Subcutaneous adipose tissue (tissue), 4 donors: Measurements from ENCODE around the gene MYLK. TPM values are rescaled to one million over a fixed set of nuclear protein-coding genes. Genes with fewer than 3 reads are reported as not detected.

Experiments
- total RNA-seq, 4 donors: library from RNA; depleted of rRNA; stranded (reverse); fragments of >200 nt; gene quantifications; one replicate each; pipeline ENCODE4 v1.1.0, GENCODE V29; 2016
- TF ChIP-seq, protein P1 (sequence below): fragments of 450-650 bp; IDR thresholded peaks from one replicate; pipeline ENCODE4 v1.5.1; 2016; ENCODE audit warnings: low read depth, mild to moderate bottlenecking, control low read depth, antibody characterized with exemption, moderate library complexity

MYLK gene
- total RNA-seq, 4 donors from 2014 or later, result 28.2 to 113 (median 58.3) TPM

DNA sequence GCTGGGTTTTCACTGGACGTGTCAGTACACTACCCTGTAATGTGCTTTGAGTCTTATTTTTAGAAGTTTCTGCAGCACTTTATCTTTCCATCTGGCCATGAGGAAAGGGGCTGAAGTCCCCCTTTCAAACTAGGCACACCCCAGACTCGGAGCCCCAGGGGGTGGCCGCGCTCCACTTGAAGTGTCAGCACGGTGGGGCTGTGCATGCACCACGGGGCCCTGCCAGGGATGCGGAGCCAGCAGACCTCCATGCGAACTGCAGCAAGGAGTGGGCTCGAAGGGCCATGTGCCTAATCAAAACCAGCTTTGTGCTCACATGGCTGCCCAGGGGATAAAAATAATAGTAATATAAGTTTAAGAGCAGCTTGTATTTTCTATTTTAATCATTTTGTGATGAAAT, 198.4 kb downstream of the MYLK start:
- TF ChIP-seq, protein P1, sequence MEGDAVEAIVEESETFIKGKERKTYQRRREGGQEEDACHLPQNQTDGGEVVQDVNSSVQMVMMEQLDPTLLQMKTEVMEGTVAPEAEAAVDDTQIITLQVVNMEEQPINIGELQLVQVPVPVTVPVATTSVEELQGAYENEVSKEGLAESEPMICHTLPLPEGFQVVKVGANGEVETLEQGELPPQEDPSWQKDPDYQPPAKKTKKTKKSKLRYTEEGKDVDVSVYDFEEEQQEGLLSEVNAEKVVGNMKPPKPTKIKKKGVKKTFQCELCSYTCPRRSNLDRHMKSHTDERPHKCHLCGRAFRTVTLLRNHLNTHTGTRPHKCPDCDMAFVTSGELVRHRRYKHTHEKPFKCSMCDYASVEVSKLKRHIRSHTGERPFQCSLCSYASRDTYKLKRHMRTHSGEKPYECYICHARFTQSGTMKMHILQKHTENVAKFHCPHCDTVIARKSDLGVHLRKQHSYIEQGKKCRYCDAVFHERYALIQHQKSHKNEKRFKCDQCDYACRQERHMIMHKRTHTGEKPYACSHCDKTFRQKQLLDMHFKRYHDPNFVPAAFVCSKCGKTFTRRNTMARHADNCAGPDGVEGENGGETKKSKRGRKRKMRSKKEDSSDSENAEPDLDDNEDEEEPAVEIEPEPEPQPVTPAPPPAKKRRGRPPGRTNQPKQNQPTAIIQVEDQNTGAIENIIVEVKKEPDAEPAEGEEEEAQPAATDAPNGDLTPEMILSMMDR, result no peak

DNA sequence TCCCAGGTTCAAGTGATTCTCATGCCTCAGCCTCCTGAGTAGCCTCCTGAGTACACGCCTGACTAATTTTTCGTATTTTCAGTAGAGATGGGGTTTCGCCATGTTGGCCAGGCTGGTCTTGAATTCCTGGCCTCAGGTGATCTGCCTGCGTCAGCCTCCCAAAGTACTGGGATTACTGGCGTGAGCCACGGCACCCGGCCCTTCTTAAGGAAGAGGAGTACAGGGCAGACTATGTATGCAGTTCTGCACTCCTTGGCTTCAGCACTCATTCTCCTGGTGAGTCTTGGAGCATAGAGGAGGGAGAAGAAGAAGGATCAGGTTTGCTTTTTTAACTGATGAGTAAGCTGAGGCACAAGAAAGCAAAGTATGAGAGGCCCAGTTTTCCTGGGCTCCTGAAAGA, 199.5 kb downstream of the MYLK start:
- TF ChIP-seq, protein P1, result no peak

DNA sequence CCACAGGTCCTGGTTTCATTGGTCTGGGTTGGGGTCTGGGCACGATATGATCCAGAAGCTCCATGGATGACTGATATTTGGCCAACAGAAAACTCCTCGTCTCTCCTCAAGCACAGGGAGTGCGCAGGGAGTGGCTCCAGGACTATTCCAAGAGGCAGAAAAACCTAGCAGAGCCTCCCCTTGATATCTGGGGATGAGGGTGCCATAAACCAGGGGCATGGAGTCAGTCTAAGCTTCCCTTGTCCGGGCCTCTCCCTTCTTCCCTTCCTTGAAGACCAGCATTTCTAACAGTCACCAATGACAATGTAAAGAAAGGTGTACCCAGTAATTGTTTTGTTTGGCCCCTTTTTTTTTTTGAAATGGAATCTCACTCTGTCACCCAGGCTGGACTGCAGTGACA, 199.9 kb downstream of the MYLK start:
- TF ChIP-seq, protein P1, result no peak

DNA sequence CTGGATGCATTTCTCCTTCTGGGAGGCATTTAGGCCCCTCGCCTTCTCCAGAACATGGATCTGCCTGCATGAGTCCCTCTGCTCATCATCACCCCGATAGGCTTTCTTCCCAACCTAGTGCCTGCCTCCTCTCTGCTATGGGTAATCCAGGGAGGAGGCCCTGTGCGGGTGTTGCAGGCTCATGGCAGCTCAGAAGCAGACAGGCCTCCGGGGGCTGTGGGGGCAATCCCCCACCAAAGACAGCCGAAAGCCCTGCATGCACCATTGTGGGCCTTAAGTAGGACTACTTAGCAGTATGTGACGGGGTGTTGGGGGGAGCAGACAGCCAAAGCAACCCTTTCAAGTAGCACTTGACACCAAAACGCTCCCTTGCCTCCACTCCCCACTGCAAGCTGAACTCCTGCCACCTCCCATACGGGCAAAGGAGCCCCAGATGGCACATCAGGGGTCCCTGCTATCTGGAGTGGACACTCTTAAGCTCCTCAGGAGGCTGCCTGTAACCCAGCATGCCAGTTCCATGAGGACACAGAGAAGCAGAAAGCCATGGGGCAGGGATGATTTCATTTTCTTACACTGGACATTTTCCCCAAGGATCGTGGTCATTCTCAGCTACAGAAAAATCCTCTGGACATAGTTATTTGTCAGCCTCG, 200.5 kb downstream of the MYLK start:
- TF ChIP-seq, protein P1, result no peak

DNA sequence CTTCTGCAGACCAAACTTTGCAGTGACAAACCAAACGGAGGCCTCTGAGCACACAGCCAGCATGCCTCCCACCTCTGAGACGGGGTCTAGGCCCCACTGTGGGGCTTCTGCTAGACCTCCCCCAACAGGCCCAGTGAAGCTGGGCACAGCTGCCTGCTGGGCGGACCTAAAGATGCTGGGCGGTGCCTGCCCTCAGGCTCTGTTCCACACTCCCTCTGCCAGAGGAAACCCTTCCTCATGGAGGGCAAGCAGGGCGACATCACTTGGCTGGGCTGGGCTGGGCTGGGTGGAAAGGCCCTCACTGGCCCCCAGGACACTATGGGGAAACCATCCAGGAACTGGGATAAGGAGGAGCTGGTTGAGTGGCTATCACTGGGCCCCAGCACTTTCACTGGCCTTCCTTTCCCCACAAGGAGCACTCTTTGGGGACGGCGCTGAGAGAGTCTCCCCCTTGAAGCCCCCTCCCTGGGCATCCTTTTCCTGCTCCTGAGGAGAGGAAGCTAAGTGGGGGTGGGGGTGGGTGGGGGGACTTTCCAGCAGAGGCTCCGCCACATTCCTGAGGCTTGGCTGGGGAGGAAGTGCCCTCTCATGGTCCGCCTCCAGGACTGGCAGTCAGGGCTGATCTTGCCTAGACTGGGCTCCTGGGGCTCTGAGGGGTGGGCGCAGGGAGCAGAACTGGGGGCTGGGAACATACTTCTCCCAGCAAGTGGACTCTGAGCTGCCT, 201.2 kb downstream of the MYLK start:
- TF ChIP-seq, protein P1, result no peak

DNA sequence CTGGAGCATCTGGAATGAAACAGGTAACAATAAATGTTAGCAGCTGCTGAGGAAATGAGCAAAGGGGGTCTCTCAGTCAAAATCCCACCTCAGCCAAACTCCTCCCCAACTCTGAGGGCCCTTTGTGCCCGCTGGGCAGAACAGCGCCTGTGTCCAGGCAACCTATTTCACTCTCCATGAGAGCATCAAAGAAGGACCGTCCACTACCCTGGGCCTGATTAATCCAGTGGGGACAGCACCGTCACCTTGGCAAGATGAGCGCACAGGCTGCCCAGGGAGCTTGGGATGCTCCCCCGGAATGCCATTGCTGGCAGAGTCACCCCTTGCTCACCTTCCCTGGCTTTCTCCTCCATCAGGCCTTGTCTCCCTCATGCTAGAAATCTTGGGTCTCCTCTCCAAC, 201.8 kb downstream of the MYLK start:
- TF ChIP-seq, protein P1, result no peak

DNA sequence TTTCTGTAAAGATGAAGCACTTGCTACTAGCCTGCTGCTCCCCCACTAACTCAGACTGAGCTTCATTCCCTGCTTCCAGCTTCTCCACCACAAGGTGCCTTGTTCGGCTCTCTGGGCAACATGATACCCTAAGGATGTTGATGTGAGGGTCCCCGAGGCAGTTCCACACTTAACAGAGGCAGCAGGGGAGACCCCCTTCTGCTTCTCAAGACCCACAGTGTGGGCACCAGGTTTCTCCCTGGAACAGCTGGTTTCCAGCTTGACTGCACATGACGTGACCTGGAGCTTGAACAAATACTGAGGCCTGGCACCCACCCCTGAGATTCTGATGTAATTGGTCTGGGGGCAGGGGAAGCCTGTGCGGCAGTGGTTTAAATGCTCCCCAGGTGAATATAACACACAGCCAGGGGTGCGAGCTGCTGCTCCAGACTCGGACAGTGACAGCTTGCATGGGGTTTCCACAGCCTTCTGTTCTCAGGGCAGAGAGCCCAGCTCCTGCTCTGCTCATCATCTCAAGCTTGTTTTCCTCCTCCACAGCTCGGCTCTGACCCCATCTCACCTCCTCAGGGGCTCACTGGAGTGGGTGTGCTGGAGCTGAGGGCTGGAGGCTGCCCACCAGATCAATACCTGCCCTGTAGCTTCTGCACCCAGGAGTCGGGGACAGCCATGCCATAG, 204.3 kb downstream of the MYLK start:
- TF ChIP-seq, protein P1, result no peak
